GM19193 (cell line): ENCODE data around the gene NEK2.

Source experiments
- POLR2A ChIP-seq: IDR thresholded peaks from 4 replicates; pipeline ENCODE4 v1.6.1; 2011; ENCODE audit not compliant: insufficient read depth, insufficient read length; ENCODE audit errors: extremely low read depth

The NEK2 gene

DNA sequence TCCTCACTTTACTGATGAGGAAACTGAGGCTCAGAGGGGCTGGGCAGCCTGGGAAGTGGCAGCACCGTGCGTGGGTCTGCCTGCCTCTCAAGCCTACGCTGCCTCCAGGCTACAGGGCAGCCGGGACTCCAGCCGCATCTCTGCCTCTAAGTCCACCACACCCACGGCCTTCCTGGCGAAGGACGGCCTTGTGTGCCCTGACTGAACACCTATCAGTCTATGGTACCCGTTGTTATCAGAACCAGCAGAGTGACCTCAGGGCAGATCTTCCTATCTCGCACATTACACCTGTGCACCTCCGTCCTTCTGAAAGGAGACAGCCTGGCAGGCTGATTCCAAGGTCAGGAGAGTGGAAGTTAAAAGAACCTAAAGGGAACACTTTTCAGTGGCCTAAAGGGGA is 60.8 kb downstream of the NEK2 start:
- no peak for TF ChIP-seq POLR2A

DNA sequence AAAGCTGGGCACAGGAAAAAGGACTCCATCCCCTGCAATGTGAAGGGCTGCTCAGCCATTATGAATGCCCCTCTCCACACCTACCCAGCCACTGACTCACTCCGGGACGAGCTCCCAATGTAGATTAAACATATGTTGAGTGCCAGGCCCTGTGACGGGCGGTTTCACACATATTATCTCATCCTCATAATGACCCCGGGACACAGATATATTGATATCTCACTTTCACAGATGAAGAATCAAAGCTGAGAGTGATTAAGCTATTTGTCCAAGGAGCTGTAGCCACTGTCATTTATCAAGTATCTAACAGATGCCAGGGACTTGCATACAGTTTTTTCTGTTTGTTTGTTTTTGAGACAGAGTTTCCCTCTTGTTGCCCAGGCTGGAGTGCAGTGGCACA is 61.5 kb downstream of the NEK2 start:
- no peak for TF ChIP-seq POLR2A

DNA sequence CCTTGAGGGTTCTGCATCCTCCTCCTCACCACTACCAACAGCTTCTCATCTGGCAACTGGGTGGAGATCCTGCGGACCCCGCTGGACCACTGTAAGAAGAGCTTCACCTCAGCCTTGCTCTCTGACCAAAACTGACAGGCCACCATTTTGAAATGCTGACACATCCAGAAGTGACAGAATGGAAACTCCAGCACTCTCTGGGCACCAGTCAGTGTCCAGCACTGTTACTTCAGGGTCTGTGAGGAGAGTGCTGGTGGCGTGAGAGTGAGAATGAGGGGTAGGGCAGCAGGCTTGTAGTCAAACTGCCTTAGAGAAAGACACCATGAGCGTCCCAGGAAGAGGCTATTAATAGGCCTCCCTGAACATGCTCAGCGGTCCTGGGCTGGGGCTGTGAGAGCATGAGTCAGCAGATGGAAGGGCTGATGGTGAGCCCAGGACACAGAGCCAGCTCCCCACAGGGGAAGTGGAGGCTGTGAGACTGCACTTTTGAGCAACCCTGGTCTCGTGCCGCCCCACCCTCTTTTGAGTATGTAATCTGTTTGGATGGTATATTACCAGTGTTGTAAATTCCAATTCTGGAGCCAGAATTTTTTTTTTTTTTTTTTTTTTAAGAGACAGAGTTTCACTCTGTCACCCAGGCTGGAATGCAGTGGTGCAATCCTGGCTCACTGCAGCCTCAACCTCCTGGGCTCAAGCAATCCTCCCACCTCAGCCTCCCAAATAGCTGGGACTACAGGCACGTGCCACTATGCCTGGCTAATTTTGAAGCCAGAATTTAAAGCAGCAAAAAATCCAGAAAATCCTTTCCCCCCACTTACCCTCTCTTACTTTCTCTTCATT is 62.1 kb downstream of the NEK2 start:
- TF ChIP-seq POLR2A: no peak

DNA sequence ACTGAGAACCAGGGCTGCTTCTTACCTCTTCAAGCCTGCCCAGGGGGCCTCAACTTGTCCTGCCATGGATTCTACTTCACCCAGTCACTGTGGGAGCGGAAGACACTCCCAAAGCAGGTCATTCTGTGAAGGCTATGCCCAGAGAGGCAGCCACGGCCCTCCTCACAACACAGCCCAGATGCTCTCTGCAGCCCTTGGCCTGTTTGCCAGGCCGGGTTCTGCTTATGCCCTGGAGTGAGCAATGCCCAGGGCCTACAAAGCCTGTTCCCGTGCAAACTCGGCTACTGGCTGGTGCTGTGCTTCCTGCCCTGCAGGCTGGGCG is 62.7 kb downstream of the NEK2 start:
- no peak for TF ChIP-seq POLR2A
